C4-2B (cell line): ENCODE data around the gene TLN1.
A peak's percentile ranks its signal among the peaks of the same experiment; 100 is the strongest.

ENCODE experiments used
- H3K27ac ChIP-seq: fragments of 450-650 bp; 2 replicates; pipeline ENCODE4 v1.5.1; 2017
- ZFX ChIP-seq: fragments of 450-650 bp; IDR thresholded peaks from 2 replicates; pipeline ENCODE4 v1.6.1; 2017
- TF ChIP-seq, protein P1 (sequence below): fragments of 450-650 bp; conservative IDR thresholded peaks from 2 replicates; pipeline ENCODE4 v1.5.1; 2017; ENCODE audit warnings: mild to moderate bottlenecking

The TLN1 gene

DNA sequence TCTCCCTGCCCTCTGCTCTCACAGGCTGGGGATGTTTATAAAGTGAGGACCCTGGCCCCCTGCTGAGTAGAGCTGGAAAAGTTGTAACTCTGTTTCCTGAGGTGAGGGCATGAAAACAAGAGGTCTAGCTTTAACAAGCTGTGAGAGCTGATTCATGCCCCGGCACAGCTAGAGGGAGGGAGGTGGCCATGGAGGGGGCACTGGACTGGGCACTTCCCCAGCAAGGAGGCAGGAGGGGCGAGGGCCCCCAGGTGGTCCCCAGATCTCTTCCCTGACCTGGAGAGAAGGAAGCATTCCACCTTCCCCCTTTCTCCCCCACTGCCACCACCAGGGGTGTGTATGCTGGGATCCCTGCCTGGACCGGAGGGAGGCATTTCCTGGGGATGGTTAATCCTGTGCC lies 22.3 kb upstream of the TLN1 start, which contains the start of gene MSMP:
TSS of gene MSMP (minus strand) at position 13 of the 400 bp plus-strand sequence. CDS start 147 bp downstream, outside the sequence.
- no peak within 1 kb of the TSS for H3K27ac ChIP-seq
- TF ChIP-seq, protein P1, sequence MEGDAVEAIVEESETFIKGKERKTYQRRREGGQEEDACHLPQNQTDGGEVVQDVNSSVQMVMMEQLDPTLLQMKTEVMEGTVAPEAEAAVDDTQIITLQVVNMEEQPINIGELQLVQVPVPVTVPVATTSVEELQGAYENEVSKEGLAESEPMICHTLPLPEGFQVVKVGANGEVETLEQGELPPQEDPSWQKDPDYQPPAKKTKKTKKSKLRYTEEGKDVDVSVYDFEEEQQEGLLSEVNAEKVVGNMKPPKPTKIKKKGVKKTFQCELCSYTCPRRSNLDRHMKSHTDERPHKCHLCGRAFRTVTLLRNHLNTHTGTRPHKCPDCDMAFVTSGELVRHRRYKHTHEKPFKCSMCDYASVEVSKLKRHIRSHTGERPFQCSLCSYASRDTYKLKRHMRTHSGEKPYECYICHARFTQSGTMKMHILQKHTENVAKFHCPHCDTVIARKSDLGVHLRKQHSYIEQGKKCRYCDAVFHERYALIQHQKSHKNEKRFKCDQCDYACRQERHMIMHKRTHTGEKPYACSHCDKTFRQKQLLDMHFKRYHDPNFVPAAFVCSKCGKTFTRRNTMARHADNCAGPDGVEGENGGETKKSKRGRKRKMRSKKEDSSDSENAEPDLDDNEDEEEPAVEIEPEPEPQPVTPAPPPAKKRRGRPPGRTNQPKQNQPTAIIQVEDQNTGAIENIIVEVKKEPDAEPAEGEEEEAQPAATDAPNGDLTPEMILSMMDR: no peak
- TF ChIP-seq ZFX: no peak

GRCh38 chr9:35753466-35753865 lies 21.5 kb upstream of the TLN1 start:
- H3K27ac ChIP-seq: no peak overlapping the region
- no peak for TF ChIP-seq ZFX
- TF ChIP-seq, protein P1: no peak

- TF ChIP-seq, protein P1: no peak
- no peak for TF ChIP-seq ZFX
- H3K27ac ChIP-seq: peak overlapping the region; percentile 90
Measured at GRCh38 chr9:35750256-35750531, 18.2 kb upstream of the TLN1 start.

GRCh38 chr9:35749515-35750255 lies 17.7 kb upstream of the TLN1 start:
- peak overlapping the region; percentile 90 for H3K27ac ChIP-seq
- TF ChIP-seq ZFX: no peak
- TF ChIP-seq, protein P1: no peak

GRCh38 chr9:35748858-35749514 lies 17.0 kb upstream of the TLN1 start, which contains the start of the genes GBA2 and RGP1:
Gene GBA2 (minus strand): TSS chr9:35749228. CDS start chr9:35748704, 524 bp downstream.
Gene RGP1 (plus strand): TSS chr9:35749287. CDS start chr9:35749756, 469 bp downstream.
- peak within 1 kb of the TSS; percentile 90 for H3K27ac ChIP-seq
- TF ChIP-seq, protein P1: no peak
- peak; percentile 80 for TF ChIP-seq ZFX

DNA sequence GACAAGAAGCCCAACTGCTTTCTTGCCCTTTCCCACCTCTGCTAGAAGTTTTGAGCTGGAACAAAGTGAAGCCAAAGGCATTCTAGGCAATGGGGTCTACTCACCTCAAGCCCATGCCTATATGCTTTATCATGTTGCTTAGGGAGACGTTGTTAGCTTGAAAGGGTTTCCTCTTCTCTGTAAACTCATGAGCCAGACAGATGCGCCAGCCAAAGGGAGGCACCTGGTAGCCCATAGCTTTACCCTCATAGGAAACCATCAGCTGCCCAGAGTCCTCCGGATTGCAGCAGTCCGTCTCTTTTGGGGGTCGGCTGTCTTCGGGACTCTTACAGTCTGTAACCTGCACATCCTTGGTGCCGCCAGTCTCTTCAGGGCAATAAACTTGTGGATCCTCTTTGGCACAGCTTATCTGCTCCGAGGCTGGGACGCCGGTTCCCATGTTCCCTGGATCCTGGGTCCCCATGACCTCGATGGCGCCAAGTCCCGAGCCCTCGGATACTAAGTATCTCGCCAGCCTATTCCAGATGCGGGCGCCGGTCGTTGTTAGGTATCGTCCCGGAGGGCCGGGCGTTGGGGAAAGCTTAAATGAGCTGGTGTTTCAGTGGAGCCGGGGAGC lies 16.4 kb upstream of the TLN1 start:
- H3K27ac ChIP-seq: peak overlapping the region; percentile 90
- TF ChIP-seq ZFX: no peak
- TF ChIP-seq, protein P1: no peak

- TF ChIP-seq, protein P1: no peak
- TF ChIP-seq ZFX: no peak
Measured at GRCh38 chr9:35746583-35746982, 14.6 kb upstream of the TLN1 start.

More at GRCh38 chr9:35746583-35746982, 14.6 kb upstream of the TLN1 start:
- no peak overlapping the region; the same call in 1 of the 2 replicates for H3K27ac ChIP-seq
